Endothelial cell of umbilical vein (primary cell): ENCODE measurements around the gene RGS10. TPM values are rescaled to one million over a fixed set of nuclear protein-coding genes. Genes with fewer than 3 reads are reported as not detected.

Experiments used
- BruUV-seq: library from RNA; stranded (reverse); fragments of 400-500 nt; replicated peaks from 2 replicates; lab custom pipeline; 2021; lab: Mats Ljungman, UMichigan
- CTCF ChIA-PET: fragments of 300-600, 350-600 bp; sonication (Branson Sonifier 250); formaldehyde crosslinking; loops from one replicate; lab custom pipeline; 2021; ENCODE audit warnings: antibody characterized with exemption, inconsistent platforms; lab: Charles Lee
- POLR2A ChIA-PET: fragments of 300-600, 350-600 bp; sonication (Branson Sonifier 250); formaldehyde crosslinking; loops from one replicate; lab custom pipeline; 2021; ENCODE audit warnings: antibody characterized with exemption, inconsistent platforms; lab: Charles Lee
- DNase-seq: peaks from one replicate; pipeline ENCODE4 v3.0.0-alpha.2; 2011; ENCODE audit warnings: low read depth, low spot score
- FAIRE-seq: peaks from 2 replicates; lab custom pipeline; 2011; peaks lifted over from hg19 to GRCh38; lab: Jason Lieb, UNC
- H2AFZ ChIP-seq: 2 replicates; pipeline ENCODE4 v1.6.0; 2012; ENCODE audit warnings: low read depth, low read length, control low read depth, inconsistent platforms
- H3K27ac ChIP-seq: 2 replicates; pipeline ENCODE4 v1.5.1; 2011; ENCODE audit warnings: low read depth, mild to moderate bottlenecking, control low read depth, low read length, moderate library complexity; ENCODE audit not compliant: insufficient read depth
- H3K27me3 ChIP-seq, 2 experiments: 2 replicates each; pipeline versions ENCODE4 v1.6.0 to v1.6.1; 2011; ENCODE audit warnings: low read length in 2 of 2, mixed read lengths in 1 of 2; ENCODE audit not compliant: control insufficient read depth in 2 of 2, insufficient read depth in 2 of 2
- H3K36me3 ChIP-seq, 2 experiments: 2 replicates in 1 of 2; 3 replicates in 1 of 2; pipeline ENCODE4 v1.5.1; 2011; ENCODE audit warnings: low read length in 2 of 2, mild to moderate bottlenecking in 1 of 2, moderate library complexity in 1 of 2; ENCODE audit not compliant: control insufficient read depth in 2 of 2, insufficient read depth in 2 of 2; ENCODE audit errors: extremely low read depth in 1 of 2
- H3K4me1 ChIP-seq: 3 replicates; pipeline ENCODE4 v1.5.1; 2011; ENCODE audit warnings: mild to moderate bottlenecking, low read length; ENCODE audit not compliant: control insufficient read depth, insufficient read depth; ENCODE audit errors: extremely low read depth
- H3K4me2 ChIP-seq: 2 replicates; pipeline ENCODE4 v1.6.1; 2011; ENCODE audit warnings: low read length, control low read depth, mixed read lengths; ENCODE audit not compliant: insufficient read depth
- H3K4me3 ChIP-seq, 3 experiments: fragments of 200-600 bp in 1 of 3; sonication (generic), shearing (Covaris generic) in 1 of 3; replicated peaks in 1 of 3; 2 replicates each; pipeline ENCODE4 v1.5.1; 2011 to 2016; ENCODE audit warnings: control low read depth in 3 of 3, low read length in 3 of 3, mild to moderate bottlenecking in 2 of 3, inconsistent platforms in 1 of 3, low read depth in 1 of 3, moderate library complexity in 1 of 3; ENCODE audit not compliant: insufficient read depth in 1 of 3
- H3K79me2 ChIP-seq: 2 replicates; pipeline ENCODE4 v1.6.0; 2012; ENCODE audit warnings: low read length, inconsistent platforms; ENCODE audit not compliant: control insufficient read depth, insufficient read depth
- H3K9ac ChIP-seq: replicated peaks from 2 replicates; pipeline ENCODE3; 2011; ENCODE audit warnings: low read length, control low read depth; ENCODE audit not compliant: insufficient read depth; ENCODE audit errors: extremely low read depth
- H3K9me1 ChIP-seq: replicated peaks from 3 replicates; pipeline ENCODE4 v1.6.0; 2011; ENCODE audit warnings: mild to moderate bottlenecking, low read length; ENCODE audit not compliant: control insufficient read depth, insufficient read depth; ENCODE audit errors: extremely low read depth
- H3K9me3 ChIP-seq: replicated peaks from 2 replicates; pipeline ENCODE4 v1.5.1; 2012; ENCODE audit warnings: low read length, inconsistent platforms; ENCODE audit not compliant: control insufficient read depth, insufficient read depth
- H4K20me1 ChIP-seq: replicated peaks from 2 replicates; pipeline ENCODE3; 2011; ENCODE audit warnings: mild to moderate bottlenecking, low read length; ENCODE audit not compliant: control insufficient read depth, insufficient read depth; ENCODE audit errors: extremely low read depth
- EZH2 ChIP-seq: IDR thresholded peaks from 2 replicates; pipeline ENCODE4 v1.6.1; 2012; ENCODE audit warnings: borderline replicate concordance, low read depth, mild to moderate bottlenecking, moderate library complexity, low read length, inconsistent platforms; ENCODE audit not compliant: severe bottlenecking
- FOS ChIP-seq: IDR thresholded peaks from 2 replicates; pipeline ENCODE4 v1.6.1; 2011; ENCODE audit warnings: mild to moderate bottlenecking, low read length, moderate library complexity, borderline replicate concordance; ENCODE audit not compliant: insufficient read depth
- GATA2 ChIP-seq: IDR thresholded peaks from 2 replicates; pipeline ENCODE4 v1.7.0; 2011; ENCODE audit warnings: low read depth, mild to moderate bottlenecking, moderate library complexity, mixed read lengths, low read length; ENCODE audit not compliant: insufficient read length, insufficient read depth
- JUN ChIP-seq: IDR thresholded peaks from 2 replicates; pipeline ENCODE4 v1.6.1; 2011; ENCODE audit warnings: borderline replicate concordance, low read depth; ENCODE audit not compliant: insufficient read length, insufficient read depth
- MAX ChIP-seq: IDR thresholded peaks from 2 replicates; pipeline ENCODE4 v1.6.1; 2011; ENCODE audit not compliant: insufficient read depth, insufficient read length
- MYC ChIP-seq: IDR thresholded peaks from one replicate; pipeline ENCODE4 v1.6.1; 2011; ENCODE audit warnings: mild to moderate bottlenecking, low read depth, low read length
- POLR2A ChIP-seq: IDR thresholded peaks from 2 replicates; pipeline ENCODE4 v1.6.1; 2012; ENCODE audit warnings: low read depth, mild to moderate bottlenecking, control low read depth, low read length
- POLR2AphosphoS5 ChIP-seq: IDR thresholded peaks from 2 replicates; pipeline ENCODE4 v1.6.1; 2012; ENCODE audit warnings: low read depth, mild to moderate bottlenecking, control low read depth, low read length, moderate library complexity; ENCODE audit not compliant: insufficient read depth
- dilution Hi-C: fragments of 300-500 bp; cut with MboI; formaldehyde crosslinking; loops from one replicate; pipeline ENCODE4 v1.15.0; 2019; ENCODE audit warnings: low sequenced_read_pairs; ENCODE audit not compliant: extremely low pct_ligation_motif_present
- intact Hi-C: fragments of 100-400 bp; cut with micrococcal nuclease; formaldehyde crosslinking; loops from one replicate; pipeline ENCODE4 v1.10.0; 2022
- polyA plus RNA-seq, 4 experiments: library from polyadenylated mRNA; depleted of rRNA in 3 of 4; stranded (reverse) in 3 of 4; unstranded in 1 of 4; fragments of >200 nt; gene quantifications; 2 replicates each; pipeline versions ENCODE4 v1.2.1 to v1.2.3, GENCODE V29; 2011 to 2012; ENCODE audit warnings: missing spikeins in 1 of 4
- total RNA-seq: library from RNA; stranded (reverse); gene quantifications from 2 replicates; pipeline ENCODE4 v1.2.3, GENCODE V29; 2021

Gene RGS10
- total and polyA plus RNA-seq, 2 donors (not counting 3 experiments of a cell fraction or from before 2014, with no cell fraction given) = 7.8 to 22.4 TPM

DNA sequence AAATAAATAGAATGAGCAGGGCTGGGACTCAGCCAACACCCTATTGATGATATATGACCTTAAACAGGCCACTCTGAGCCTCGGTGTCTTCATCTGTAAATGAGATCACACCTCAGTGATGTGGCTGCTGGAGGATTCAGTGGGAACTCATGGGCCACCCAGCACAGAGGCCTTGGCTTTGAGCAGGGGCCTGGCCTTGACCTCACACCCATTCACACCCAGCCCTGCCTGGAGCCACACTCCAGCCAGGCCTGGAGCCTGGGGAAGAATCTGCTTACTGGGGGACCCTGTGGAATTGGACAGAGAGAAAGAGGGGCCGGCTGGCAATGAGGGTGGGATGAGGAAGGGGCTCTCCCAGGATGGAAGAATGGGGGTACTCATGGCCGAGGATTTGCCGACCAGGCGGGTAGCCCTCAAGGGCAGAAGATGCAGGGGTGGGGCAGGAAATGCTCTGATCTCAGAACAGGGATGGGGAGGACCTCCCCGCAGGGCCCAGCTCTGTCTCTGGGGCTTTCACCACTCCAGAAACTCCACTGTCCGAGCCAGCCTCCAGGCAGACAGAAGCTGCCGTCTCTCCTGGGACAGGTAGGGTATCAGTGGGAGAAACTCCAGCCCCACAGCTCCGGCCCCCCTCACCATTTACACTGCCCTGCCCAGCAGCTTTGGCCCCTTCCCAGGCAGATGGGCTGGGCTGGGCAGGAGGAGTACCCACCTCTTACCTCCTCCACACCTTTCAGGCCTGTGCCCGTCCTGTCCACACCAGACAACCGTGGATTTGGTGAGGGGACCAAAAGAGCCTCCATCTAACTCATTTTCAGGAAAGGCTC, 81.9 kb downstream of the RGS10 start:
- POLR2A ChIA-PET = no interaction called here
- BruUV-seq = no TSS peak

DNA sequence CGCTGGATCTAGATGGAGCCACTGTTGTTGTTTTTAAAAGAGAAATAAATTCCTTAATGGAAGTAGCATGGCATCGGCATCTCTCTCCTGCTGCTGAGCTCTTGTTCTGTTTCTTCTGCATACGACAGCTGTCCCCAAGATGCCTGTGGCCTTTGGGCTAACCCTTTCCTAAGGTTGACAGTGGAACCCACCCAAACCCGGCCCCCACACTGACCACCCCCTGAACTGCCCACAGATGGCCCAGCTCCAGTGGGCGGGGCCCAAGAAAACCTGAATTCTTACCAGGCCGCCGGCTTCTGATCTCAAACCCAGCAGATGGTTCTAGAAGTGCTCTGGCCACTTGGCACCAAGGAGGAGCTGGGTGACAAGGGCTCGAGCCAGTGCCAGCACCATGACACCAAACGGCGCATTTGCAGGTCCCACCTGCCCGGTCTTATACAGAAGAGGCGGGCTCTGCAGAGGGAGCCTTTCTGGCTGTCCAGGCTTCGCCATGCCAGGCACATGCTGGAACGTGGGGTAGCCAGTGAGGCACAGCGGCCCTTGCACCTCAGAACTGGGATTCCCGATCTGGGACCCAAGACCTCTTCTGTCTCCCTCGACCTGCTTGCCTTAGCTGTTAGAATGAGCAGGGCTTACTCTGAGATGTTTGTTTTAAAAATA, 82.7 kb downstream of the RGS10 start:
- no peak for FAIRE-seq
- POLR2A ChIA-PET = no interaction called here
- TF ChIP-seq GATA2 (no peak), MYC (no peak), EZH2 (no peak), POLR2AphosphoS5 (no peak), JUN (no peak), MAX (no peak), FOS (no peak), POLR2A (no peak)
- Histone ChIP-seq H3K9me1 (no peaks in the 10 kb centered on the region), H3K4me3 (no peak overlapping the region), H3K27ac (no peak overlapping the region), H3K79me2 (no peaks in the 10 kb centered on the region), H3K9ac (no peak overlapping the region), H3K36me3 (peaks cover 0 to 4% of the 10 kb centered on the region in 2 experiments), H3K9me3 (no peaks in the 10 kb centered on the region), H2AFZ (no peak overlapping the region), H3K27me3 (peaks cover 0 to 6% of the 10 kb centered on the region in 2 experiments), H3K4me1 (no peaks in the 10 kb centered on the region), H4K20me1 (no peaks in the 10 kb centered on the region), H3K4me2 (no peak overlapping the region)
- intact Hi-C loops (no loop called here), dilution Hi-C loops (no loop called here)
- no peak for DNase-seq
- no TSS peak for BruUV-seq
- CTCF ChIA-PET = interaction anchor here (1.2 to 2.3 kb wide), 4 partner anchors 10 to 257 kb away, joined by 3 to 10 read pairs (median 6); partner anchors contain the start of gene RGS10

More for the DNA sequence above, 81.9 kb downstream of the RGS10 start:
- intact Hi-C loops = no loop called here
- Histone ChIP-seq H2AFZ (no peak overlapping the region), H3K9me1 (no peaks in the 10 kb centered on the region), H3K79me2 (no peaks in the 10 kb centered on the region), H3K4me2 (no peak overlapping the region), H3K4me3 (no peak overlapping the region), H3K4me1 (no peaks in the 10 kb centered on the region), H3K27ac (no peak overlapping the region), H3K9me3 (no peaks in the 10 kb centered on the region), H3K27me3 (peaks cover 0 to 7% of the 10 kb centered on the region in 2 experiments), H3K36me3 (peaks cover 0 to 4% of the 10 kb centered on the region in 2 experiments), H3K9ac (no peak overlapping the region), H4K20me1 (no peaks in the 10 kb centered on the region)
- dilution Hi-C loops = no loop called here
- no peak for FAIRE-seq
- TF ChIP-seq EZH2 = no peak
- TF ChIP-seq GATA2 = no peak
- no peak for TF ChIP-seq MAX
- no peak for TF ChIP-seq FOS
- no peak for TF ChIP-seq MYC
- no peak for DNase-seq
- CTCF ChIA-PET = interaction anchor here (1.1 to 2.3 kb wide), 7 partner anchors 10 to 261 kb away, joined by 3 to 10 read pairs (median 6); partner anchors contain the start of gene RGS10
